Islet precursor cell (in vitro differentiated cells): ENCODE results near the gene POU2F1.
"Not testable (repeated sequence)": the region's sequence is repeated elsewhere in the genome, so short reads cannot be mapped to it uniquely, and the experiment has no call there.

Source experiments
- DNase-seq: peaks from one replicate; pipeline ENCODE4 v3.0.0-alpha.2; 2018

POU2F1 gene

DNA sequence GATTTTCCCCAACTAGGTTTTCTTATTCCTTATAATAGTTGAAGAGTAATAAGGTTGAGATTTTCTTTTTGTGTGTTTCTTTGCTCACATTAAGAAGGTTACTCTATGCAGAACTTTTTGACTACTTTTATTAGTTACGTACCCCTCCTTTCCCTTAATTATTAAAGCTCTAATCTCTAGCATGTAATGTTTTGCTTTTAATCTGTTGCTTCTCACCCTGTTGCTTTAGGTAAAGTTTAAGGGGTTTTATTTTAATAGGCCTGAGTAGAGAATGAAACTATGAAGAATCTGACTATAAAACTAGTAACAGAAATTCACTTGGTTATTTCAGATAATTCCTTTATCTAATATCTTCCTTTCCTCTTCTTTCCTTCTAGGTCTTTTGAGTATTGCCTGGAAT is 53.4 kb downstream of the POU2F1 start:
- no peak for DNase-seq

DNA sequence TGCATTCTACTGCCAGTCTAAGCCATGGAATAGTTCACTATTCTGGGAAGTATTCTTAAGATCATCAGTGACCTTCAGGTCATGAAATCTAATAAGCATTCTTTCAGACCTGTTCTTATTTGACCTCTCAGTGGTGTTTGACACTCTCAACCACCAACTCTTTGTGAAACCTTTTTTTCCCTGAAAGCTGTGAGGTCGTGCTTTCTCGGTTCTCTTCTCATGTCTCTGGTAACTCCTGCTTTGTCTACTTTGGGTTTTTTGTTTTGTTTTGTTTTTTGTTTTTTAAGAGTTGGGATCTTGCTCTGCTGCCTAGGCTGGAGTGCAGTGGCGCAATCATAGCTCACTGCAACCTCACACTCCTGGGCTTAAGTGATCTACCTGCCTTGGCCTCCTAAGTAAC is 56.3 kb downstream of the POU2F1 start:
- no peak for DNase-seq

DNA sequence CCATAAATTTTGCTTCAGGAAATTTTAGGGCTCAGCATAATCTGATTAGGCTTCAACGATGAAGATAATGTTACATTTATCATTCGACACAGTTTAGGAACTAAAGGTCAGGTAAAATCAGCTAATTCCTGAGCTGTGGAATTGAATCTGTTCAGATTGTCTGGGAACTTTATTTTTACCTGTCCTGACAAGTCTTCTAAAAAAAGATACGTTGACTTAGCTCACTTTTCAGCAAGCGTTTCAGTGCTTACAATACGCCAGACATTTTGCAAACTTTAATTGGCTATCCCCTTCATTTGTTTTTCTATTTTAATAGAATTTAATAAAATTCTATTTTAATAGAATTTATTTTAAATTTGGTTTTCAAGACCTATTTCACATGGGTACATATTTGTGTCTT is 57.8 kb downstream of the POU2F1 start:
- DNase-seq: no peak

DNA sequence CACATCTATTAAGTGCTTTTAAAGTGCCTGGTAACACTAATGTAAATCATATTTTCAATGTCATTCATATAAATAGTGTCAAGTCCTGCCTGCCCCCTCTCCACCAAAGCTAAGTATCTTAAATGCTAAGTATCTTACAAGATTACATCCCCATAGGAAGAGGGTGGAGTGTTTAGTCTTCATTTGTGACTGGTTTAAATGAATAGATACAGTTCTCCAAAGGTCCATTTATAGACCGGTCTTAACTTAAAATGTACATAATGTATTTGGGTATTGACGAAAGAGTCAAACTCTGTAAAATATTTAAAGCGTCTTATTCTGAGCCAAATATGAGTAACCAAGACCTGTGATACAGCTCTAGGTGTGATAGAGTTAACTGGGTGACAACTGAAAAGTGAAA is 60.2 kb downstream of the POU2F1 start:
- DNase-seq: no peak

DNA sequence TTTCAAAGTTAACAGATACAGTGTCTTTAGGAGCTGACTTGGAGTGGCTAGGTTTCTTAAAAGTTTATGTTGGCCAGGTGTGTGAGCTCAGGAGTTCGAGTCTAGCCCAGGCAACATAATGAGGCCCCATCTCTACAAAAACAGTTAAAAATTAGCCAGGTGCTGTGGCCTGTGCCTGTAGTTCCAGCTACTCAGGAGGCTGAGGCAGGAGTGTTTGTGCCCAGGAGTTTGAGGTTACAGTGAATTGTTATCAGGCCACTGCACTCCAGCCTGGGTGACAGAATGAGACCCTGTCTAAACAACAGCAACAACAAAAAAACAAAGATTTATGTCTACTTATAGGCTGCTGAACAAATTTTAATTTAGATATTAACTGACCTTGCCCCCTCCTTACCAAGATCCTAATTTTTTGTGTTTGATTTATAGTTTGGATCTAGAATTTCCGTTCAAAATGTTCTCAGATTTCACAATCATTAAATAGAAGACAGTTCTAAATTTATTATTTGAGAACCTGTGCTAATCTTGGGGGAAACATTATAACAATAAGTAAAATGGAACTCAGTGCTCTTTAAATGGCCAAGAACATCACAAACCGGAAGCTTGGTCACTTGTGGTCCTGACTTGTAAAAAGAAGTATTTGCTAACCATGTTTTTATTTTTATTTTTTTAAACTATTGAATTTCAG is 67.8 kb downstream of the POU2F1 start:
- no peak for DNase-seq

DNA sequence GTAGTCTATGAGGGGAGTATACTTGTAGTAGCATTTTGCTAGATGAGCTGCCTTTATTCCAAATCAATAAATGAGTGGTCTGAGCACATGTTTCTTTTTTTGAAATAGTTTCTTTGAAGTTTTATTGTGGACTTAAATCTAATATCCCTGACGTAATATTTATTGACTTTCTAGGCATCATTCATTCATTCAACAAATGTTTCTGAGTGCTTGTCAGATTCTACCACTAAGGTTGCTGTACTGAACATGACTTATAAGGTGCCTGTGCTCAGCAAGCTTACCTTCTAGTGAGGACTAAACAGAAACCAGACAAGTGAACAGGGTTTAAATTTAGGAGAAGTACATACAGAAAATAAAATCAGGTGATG is 68.4 kb downstream of the POU2F1 start:
- no peak for DNase-seq

DNA sequence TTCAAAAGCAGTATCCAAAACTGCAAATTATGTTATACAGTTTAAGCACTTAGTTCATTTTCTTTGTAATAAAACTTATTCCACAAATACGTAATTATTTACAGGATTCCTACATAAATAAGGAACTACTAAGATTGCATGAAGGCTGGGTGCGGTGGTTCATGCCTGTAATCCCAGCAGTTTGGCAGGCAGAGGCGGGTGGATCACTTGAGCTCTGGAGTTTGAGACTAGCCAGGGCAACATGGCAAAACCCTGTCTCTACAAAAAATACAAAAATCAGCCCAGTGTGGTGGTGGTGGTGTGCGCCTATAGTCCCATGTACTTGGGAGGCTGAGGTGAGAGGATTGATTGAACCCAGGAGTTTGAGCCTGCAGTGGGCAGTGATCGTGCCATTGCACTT is 69.3 kb downstream of the POU2F1 start:
- no peak for DNase-seq

DNA sequence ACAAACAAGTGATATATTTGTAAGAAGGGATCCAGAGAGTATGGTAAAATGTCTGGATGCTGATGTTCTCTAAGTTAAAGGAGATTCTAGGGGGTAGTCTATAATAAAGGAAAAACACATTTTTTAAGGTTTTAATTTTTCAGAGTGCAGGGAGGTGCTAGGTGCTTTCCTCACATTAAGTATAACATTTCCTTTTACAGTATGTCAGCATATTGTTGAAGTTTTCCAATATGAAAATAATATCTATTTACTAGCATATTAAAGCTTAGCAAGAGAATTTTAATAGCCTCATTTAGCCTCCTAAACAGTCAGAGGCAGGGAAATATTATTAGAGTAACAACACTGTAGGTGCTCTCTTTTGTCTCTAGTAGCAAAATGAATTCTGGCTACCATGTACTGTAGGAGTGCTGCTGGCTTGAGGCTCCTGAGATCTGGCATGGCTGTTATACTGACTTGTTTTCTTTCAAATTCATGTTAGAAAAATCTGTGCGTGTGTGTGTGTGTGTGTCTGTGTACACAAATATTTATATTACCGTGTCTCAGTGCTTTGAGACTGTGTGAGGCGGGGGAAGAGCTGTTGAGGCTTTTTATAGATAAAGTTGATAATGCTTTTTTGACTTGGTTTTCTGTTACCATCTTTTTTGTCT is 71.0 kb downstream of the POU2F1 start:
- DNase-seq: no peak

DNA sequence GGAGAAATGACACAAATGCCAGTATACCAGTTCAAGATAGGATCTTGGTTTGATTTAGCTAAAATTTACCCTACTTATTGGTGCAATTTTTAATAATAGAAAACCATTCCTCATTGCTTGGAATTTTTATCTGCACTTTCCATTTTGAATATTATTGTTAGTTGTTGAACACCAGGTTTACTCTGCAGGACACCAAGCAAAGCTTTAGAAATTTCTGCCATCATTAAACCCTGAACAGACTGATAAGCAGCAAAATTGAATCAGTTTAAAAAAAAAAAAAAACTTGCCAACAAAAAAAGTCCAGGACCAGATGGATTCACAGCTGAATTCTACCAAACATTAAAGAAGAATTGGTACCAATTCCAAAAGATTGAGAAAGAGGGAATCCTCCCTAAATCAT is 71.5 kb downstream of the POU2F1 start:
- DNase-seq: no peak

DNA sequence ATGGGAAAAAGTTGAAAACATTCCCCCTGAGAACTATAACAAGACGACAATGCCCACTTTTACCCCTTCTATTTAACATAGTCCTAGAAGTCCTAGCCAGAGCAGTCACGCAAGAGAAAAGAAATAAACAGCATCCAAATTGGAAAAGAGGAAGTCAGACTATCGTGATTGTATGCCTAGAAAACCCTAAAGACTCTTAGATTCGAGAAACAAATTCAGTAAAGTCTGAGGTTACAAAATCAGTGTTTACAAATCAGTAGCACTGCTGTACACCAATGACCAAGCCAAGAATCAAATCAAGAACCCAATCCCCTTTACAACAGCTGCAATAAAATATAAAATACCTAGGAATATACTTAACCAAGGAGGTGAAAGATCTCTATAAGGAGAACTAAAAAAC is 72.4 kb downstream of the POU2F1 start:
- no peak for DNase-seq

DNA sequence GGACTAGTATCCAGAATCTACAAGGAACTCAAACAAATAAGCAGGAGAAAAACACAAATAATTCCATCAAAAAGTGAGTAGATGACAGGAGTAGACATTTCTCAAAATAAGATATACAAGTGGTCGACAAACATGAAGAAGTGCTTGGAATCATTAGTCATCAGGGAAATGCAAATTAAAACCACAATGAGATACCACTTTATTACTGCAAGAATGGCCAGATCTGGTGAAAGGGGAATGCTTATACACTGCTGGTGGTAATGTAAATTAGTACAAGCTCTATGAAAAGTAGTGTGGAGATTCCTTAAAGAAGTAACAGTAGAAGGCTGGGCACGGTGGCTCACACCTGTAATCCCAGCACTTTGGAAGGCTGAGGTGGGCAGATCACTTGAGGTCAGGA is 73.8 kb downstream of the POU2F1 start:
- DNase-seq: no peak

DNA sequence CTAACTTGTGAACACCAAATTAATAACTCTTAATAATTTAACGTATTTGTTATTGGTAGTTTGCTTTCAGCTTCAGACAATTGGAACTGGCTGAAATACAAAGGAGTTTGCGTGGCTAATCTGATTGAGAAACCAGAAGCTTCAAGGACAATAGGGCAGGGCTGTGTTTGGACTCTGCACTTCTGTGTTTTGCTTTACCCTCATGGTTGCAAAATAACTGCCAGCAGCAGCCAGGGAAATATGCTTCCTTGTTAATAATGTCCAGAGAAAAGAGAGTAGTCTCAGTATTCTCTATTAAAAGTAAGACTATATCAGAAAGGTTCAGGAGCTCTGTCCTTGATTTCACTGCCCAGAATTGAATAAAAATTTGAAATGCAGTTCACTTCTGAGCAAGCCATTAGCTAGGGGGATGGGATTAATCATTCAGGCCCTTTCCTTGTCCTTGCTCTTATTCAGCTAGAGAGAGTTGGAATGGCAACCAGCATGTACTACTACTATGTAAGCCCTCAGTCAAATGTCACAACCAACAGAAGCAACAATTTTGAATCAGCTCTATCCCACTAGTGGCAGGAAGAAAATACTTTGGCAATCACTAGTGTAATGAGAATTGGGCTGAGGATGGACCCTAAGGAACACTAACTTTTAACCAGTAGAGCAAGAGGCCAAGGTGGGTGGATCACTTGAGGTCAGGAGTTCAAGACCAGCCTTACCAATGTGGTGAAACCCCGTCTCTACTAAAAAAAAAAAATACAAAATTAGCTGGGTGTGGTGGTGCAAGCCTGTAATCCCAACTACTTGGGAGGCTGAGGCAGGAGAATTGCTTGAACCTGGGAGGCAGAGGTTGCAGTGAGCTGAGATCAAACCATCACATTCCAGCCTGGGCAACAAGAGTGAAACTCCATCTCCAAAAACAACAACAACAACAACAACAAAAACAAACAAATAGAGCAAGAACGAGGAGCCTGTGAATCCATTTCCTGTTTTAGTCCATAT is 76.8 kb downstream of the POU2F1 start:
- no peak for DNase-seq

DNA sequence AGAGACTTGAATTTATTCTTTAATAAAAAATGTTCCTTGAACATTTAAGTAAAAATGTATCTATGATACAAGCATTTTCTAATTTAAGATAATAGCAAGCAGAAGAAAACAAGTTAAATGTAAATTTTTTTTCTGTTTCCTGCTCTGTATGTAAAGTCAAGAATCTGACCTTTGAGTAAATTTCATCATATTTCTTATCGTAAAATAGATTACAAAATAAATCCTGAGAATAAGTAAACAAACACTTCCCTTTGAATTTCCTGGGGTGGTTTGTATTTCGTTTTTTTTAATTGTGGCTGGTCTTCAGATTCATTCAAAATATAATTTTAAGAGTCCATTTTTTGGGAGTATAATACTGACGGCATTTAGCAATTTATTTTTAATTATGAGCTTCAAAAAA is 77.6 kb downstream of the POU2F1 start:
- DNase-seq: no peak

DNA sequence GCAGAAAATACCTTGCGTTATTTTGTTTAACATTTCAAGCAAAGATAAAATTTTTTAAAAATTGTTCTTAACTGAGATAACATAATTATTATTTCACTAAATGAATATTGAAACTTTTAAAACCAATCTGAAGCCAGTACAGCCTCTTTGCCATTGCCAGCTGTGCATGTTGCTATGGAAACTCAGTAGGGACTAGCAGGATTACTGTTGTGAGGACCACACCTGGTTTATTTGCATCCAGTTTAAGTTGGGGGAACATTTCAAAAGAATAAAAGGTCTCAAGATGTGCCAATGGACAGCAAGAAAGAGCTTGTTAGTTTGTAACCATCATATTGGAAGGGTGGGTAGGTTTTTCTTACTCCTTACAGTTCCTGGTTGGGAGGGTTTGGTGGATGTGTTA is 80.7 kb downstream of the POU2F1 start:
- no peak for DNase-seq

DNA sequence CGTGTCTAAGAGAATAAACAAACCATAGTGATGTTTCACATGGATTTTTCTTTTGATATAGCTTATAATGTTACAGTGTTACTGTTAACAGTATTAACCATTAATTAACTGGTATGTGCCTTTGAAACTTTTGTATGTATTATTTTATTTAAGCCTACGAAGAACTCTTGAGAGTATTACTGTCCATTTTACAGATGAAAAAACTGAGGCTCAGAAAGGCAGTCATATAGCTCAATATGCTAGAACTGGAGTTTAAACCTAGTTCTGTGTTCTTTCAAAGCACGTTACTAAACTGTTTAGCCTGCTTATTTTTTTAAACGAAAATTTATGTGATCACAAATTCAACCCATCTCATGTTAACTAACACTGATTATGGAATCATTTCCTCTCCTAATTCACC is 83.5 kb downstream of the POU2F1 start:
- no peak for DNase-seq

DNA sequence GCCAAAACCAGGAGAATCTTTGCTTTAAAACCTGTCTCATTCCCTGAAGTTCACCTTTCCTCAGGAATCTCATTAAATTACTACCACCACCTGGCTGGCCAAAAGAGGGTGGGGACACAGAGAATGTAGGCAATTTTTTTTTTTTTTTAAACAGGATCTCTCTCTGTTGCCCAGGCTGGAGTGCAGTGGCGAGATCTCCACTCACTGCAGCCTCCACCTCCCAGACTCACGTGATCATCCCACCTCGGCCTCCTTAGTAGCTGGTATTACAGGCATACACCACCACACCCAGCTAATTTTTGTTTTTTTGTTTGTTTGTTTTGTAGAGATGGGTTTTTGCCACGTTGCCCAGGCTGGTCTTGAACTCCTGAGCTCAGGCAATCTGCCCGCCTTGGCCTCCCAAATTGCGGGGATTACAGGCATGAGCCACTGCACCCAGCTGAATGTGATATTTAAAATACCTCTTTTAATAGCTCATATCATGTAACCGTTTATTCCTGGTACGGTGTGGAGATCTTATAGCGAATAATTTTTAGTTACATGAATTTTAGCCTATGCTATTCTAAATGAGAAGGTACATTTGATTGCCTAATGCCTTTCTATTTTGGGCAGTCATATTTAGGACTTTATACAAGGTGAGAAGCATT is 84.5 kb downstream of the POU2F1 start:
- DNase-seq: no peak

DNA sequence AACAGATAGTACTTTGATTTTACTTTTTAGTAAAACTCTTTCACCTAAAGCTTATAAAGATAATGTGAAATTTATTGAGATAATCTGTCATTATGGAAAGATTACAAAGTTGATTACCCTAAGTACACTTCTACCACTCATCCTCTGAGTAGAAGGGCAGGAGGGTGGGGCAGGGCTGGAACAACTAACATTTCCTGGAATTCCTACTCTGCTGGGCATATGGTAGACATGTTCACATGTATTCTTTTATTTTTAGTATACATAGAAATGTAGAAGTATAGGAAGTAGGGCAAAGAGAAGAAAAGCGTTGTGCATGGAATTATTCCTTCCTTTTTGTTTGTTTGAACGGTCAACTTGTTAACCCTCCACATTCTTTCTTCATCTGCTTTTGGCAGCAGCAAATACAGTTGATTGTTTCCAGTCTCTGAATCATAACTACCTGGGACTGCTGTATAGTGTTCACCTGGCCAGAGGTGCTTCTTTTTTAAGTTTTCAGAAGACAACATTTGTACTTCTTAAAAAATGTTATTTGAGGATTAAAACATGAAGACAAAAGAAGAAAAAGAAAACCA is 85.1 kb downstream of the POU2F1 start:
- no peak for DNase-seq

DNA sequence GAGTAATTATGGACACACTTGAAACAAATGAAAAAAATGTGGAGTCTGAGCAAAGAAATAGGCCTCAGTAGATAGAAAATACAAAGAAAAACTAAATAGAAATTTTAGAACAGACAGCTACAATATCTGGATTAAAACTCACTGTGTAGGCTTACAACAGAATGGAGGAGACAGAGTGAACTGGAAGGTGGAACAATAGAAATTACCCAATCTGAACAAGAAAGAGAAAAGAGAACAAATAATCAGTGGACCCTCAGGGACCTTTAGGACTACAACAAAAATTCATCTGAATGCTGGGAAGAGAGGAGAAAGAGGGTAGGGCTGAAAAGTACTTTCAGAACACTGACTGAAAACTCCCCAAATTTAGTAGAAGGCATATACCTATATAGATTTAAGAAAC is 90.0 kb downstream of the POU2F1 start:
- DNase-seq: no peak

DNA sequence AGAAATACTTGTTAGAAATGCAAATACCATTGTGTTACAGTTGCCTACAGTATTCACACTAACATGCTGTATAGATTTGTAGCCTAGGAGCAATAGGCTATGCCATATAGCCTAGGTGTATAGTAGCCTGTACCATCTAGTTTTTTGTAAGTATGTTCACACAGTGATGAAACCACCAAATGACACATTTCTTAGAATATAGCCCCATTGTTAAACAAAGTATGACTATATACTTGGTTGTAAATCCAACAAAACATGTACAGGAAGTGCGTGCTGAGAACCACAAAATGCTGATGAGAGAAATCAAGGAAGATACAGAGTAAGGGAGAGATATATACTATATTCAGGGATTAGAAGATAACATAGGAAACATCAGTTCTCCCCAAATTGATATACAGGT is 92.2 kb downstream of the POU2F1 start:
- no peak for DNase-seq

DNA sequence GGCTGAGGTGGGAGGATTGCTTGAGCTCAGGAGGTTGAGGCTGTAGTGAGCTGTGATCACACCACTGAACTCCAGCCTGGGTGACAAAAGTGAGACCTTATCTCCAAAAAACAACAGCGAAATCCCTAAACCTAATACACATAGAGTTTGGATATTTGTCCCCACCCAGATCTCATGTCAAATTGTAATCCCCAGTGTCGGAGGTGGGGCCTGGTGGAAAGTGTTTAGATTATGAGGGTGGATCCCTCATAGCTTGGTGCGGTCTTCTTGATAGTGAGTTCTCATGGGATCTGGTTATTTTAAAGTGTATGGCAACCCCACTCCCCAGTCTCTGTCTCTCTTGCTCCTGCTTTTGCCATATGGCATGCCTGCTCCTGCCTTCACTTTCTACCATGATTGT is 94.0 kb downstream of the POU2F1 start:
- DNase-seq: no peak

DNA sequence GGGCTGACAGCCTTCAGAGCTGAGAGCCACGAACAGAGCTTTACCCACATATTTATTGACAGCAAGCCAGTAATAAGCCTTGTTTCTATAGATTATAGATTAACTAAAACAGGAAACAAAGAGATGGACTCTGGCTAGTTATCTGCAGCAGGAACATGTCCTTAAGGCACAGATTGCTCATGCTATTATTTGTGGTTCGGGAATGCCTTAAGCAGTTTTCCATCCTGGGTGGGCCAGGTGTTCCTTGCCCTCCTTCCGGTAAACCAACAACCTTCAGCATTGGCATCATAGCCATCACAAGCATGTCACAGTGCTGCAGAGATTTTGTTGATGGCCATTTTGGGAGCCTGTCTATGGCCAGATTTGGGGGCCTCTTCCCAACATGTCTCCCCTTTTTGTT is 96.8 kb downstream of the POU2F1 start:
- DNase-seq: no peak

DNA sequence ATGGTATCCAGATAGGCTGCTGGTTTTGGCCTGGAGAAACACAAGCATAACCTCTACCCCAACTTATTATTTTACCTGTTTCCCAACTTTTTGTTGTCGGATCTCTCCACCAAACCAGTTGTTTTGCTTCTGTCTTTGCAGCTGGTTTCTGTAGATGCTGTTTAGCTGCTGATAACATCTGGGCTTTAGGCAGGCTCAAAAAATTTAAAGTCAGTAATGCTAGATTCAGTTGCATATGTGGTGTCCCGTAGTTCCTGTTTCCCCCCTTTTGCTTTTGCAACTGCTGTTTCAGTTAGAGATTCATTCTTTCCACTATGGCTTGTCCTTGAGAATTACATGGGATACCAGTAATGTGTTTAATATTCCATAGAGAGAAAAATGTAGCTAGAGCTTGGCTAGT is 98.5 kb downstream of the POU2F1 start:
- DNase-seq: not testable (repeated sequence)

DNA sequence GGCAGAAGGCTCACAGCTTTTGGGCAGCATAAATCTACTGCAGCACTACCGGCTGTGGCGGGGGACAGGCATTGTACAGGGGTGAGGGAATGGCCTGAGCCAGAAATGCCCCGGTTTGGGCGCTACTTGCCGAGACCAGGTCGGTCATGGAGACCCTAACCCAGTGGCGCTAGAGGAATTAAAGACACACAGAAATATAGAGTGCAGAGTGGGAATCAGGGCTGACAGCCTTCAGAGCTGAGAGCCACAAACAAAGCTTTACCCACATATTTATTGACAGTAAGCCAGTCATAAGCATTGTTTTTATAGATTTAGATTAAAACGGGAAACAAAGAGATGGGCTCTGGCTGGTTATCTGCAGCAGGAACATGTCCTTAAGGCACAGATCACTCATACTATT is 101.8 kb downstream of the POU2F1 start:
- no peak for DNase-seq
